CD4-positive, alpha-beta T cell treated with Interleukin-17A for 1 hour (primary cell): Measurements from ENCODE around the gene TCF12.

Experiments used
- DNase-seq: peaks from one replicate; pipeline ENCODE4 v3.0.0-alpha.2; 2020

Gene TCF12

GRCh38 chr15:57327985-57328471, 409.6 kb downstream of the TCF12 start:
- no peak for DNase-seq

GRCh38 chr15:57328479-57328878, 410.0 kb downstream of the TCF12 start:
- DNase-seq: no peak

- DNase-seq: no peak
Observed at GRCh38 chr15:57328897-57329296, 410.5 kb downstream of the TCF12 start.

GRCh38 chr15:57329582-57330367, 411.3 kb downstream of the TCF12 start:
- no peak for DNase-seq

GRCh38 chr15:57330619-57331340, 412.3 kb downstream of the TCF12 start:
- DNase-seq: no peak

- no peak for DNase-seq
Observed at GRCh38 chr15:57332326-57332725, 413.9 kb downstream of the TCF12 start.

GRCh38 chr15:57333487-57333886, 415.0 kb downstream of the TCF12 start:
- no peak for DNase-seq

- no peak for DNase-seq
Observed at GRCh38 chr15:57334257-57334656, 415.8 kb downstream of the TCF12 start.

GRCh38 chr15:57335293-57335715, 416.9 kb downstream of the TCF12 start:
- DNase-seq: no peak

- DNase-seq: no peak
Observed at GRCh38 chr15:57335719-57336118, 417.3 kb downstream of the TCF12 start.

- no peak for DNase-seq
Observed at GRCh38 chr15:57337868-57338411, 419.5 kb downstream of the TCF12 start.

GRCh38 chr15:57339321-57339720, 420.9 kb downstream of the TCF12 start:
- no peak for DNase-seq
